Cardiac fibroblast (primary cell): ENCODE measurements around the gene CCDC171.
A peak's percentile ranks its signal among the peaks of the same experiment; 100 is the strongest.

ENCODE experiments used
- DNase-seq, 2 donors: peaks; one replicate each; pipeline versions ENCODE4 v3.0.0 to v3.0.0-alpha.2; 2010; ENCODE audit warnings: low read depth in 2 of 2
- H3K4me3 ChIP-seq, 2 donors: replicated peaks in 1 of 2; 1 replicate in 1 of 2; 2 replicates in 1 of 2; pipeline ENCODE4 v1.5.1; 2011; ENCODE audit warnings: low read depth in 2 of 2, low read length in 2 of 2, mild to moderate bottlenecking in 2 of 2, moderate library complexity in 1 of 2
- CTCF ChIP-seq: IDR thresholded peaks from one replicate; pipeline ENCODE4 v1.5.1; 2011; ENCODE audit warnings: low read depth, mild to moderate bottlenecking, low read length, inconsistent platforms

Gene CCDC171

GRCh38 chr9:15529566-15530324, 23.1 kb upstream of the CCDC171 start:
- H3K4me3 ChIP-seq = no peak overlapping the region
- no peak for TF ChIP-seq CTCF
- no peak for DNase-seq

GRCh38 chr9:15531380-15531779, 21.5 kb upstream of the CCDC171 start:
- no peak overlapping the region for H3K4me3 ChIP-seq
- no peak for DNase-seq
- TF ChIP-seq CTCF = no peak

- no peak for TF ChIP-seq CTCF
- H3K4me3 ChIP-seq = no peak overlapping the region
- DNase-seq = no peak
These were observed 11.0 kb upstream of the CCDC171 start for GRCh38 chr9:15541872-15542271.

GRCh38 chr9:15542624-15543023, 10.2 kb upstream of the CCDC171 start:
- H3K4me3 ChIP-seq = no peak overlapping the region
- no peak for TF ChIP-seq CTCF
- DNase-seq = no peak

- H3K4me3 ChIP-seq = no peak overlapping the region
- TF ChIP-seq CTCF = no peak
- peak; percentile 9 to 33 for DNase-seq
These were observed 9.6 kb upstream of the CCDC171 start for GRCh38 chr9:15543047-15543813.

GRCh38 chr9:15549611-15550010, 3.2 kb upstream of the CCDC171 start:
- TF ChIP-seq CTCF = no peak
- no peak overlapping the region for H3K4me3 ChIP-seq
- no peak for DNase-seq
